Measurements from ENCODE around the gene TMEM161A.
"Not testable (repeated sequence)": the region's sequence is repeated elsewhere in the genome, so short reads cannot be mapped to it uniquely, and the experiment has no call there.

Gene TMEM161A

GRCh38 chr19:19110410-19111135 lies 27.7 kb downstream of the TMEM161A start:
- H3K27ac ChIP-seq = no peak overlapping the region
- TF ChIP-seq ZFX (IDR thresholded peaks at IDR 0.05; ENCODE audit: borderline replicate concordance) (no peak), CTCF (IDR thresholded peaks at IDR 0.05) (no peak)

- no peak overlapping the region for H3K27ac ChIP-seq
Observed at GRCh38 chr19:19109601-19110000, 28.7 kb downstream of the TMEM161A start.

GRCh38 chr19:19107654-19108053 lies 30.6 kb downstream of the TMEM161A start:
- TF ChIP-seq CTCF (IDR thresholded peaks at IDR 0.05) (no peak), ZFX (IDR thresholded peaks at IDR 0.05; ENCODE audit: borderline replicate concordance) (no peak)
- no peak overlapping the region for H3K27ac ChIP-seq

More at GRCh38 chr19:19109601-19110000, 28.7 kb downstream of the TMEM161A start:
- TF ChIP-seq ZFX (IDR thresholded peaks at IDR 0.05; ENCODE audit: borderline replicate concordance) (no peak), CTCF (IDR thresholded peaks at IDR 0.05) (no peak)

- H3K27ac ChIP-seq = not testable (repeated sequence)
Observed at GRCh38 chr19:19106938-19107337, 31.3 kb downstream of the TMEM161A start.

DNA sequence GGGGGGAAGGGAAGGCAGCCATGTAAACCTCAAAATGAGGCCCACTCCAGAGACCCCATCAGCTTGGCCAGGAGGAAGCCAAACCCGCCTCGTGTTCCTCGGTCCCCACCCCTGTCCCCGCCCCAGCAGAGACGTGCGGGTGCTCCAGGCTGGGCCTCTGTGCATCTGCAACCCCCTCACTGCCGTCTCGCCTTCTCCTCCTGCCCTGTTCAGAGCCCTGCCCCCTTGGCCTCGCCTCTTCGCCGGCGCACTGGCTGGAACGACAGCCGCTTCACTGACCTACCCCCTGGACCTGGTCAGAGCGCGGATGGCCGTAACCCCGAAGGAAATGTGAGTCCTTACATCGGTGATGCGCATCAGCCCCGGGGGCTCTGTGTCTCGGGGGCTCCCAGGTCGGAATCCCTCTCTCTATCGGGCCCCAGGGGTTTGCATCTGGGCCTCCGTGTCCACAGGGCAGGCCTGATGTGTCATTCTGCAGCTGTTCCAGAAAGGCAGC lies 32.2 kb downstream of the TMEM161A start:
- TF ChIP-seq CTCF (IDR thresholded peaks at IDR 0.05) (no peak), ZFX (IDR thresholded peaks at IDR 0.05; ENCODE audit: borderline replicate concordance) (no peak)
- H3K27ac ChIP-seq = no peak overlapping the region

- H3K27ac ChIP-seq = peak overlapping the region; percentile 12; the same call in 1 of the 2 replicates
- no peak for TF ChIP-seq CTCF (IDR thresholded peaks at IDR 0.05)
- TF ChIP-seq ZFX (IDR thresholded peaks at IDR 0.05; ENCODE audit: borderline replicate concordance) = no peak
Observed at GRCh38 chr19:19105365-19106055, 32.8 kb downstream of the TMEM161A start.

GRCh38 chr19:19103167-19103566 lies 35.1 kb downstream of the TMEM161A start:
- TF ChIP-seq ZFX (IDR thresholded peaks at IDR 0.05; ENCODE audit: borderline replicate concordance) = no peak
- no peak overlapping the region for H3K27ac ChIP-seq

- not testable (repeated sequence) for H3K27ac ChIP-seq
Observed at GRCh38 chr19:19102566-19102965, 35.7 kb downstream of the TMEM161A start.
